ENCODE data around the gene IL18. TPM values are rescaled to one million over a fixed set of nuclear protein-coding genes. Genes with fewer than 3 reads are reported as not detected.
"Not testable (repeated sequence)": the region's sequence is repeated elsewhere in the genome, so short reads cannot be mapped to it uniquely, and the experiment has no call there.

Gene IL18
- total RNA-seq, 1 donor from 2014 or later, result not detected

- DNase-seq (ENCODE audit: low read depth), result peak; percentile 61
Measured at GRCh38 chr11:112172362-112172994, 8.6 kb upstream of the IL18 start.

GRCh38 chr11:112167145-112167544, 3.3 kb upstream of the IL18 start, which contains the start of gene TEX12:
TEX12 (plus strand) TSS chr11:112167372; CDS start chr11:112169269, 1,897 bp downstream.
- DNase-seq (ENCODE audit: low read depth), result no peak

GRCh38 chr11:112166562-112166961, 2.7 kb upstream of the IL18 start:
- DNase-seq (ENCODE audit: low read depth), result no peak

GRCh38 chr11:112165049-112165448, 1.2 kb upstream of the IL18 start:
- DNase-seq (ENCODE audit: low read depth), result no peak

- DNase-seq (ENCODE audit: low read depth), result no peak
Measured at GRCh38 chr11:112162761-112163546, 940 bp downstream of the IL18 start.

DNA sequence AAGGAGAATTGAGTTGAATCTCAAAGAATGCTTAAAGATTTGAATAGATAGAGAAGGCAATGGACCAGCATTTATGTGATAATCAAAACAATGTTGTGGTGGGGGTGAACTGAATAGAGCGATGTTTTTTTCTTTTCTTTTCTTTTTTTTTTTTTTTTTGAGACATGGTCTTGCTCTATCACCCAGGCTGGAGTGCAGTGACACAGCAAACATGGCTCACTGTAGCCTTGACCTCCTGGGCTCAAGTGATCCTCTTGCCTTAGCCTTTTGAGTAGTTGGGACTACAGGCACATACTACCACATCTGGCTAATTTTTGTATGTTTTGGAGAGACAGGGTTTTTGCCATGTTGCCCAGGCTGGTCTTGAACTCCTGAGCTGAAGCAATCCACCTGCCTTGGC, 1.7 kb downstream of the IL18 start:
- DNase-seq (ENCODE audit: low read depth), result not testable (repeated sequence)

DNA sequence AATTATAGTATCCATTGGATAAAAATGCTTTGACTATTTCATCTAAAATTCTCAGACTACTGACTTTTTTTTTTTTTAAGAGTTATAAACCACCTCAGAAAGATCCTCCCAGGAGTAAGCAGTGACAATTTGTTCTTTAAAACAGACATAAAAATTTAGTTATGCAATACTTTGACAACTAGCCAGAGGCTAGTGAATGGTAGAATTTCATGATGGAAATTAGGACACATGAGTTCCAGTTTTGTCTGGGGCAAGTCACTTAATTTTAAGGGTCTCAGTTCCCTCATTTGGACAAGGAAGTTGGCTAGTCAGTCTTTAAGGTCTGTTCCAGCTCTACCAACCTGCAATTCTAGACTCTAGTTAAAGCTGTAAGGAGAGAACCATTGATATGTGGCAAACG, 2.9 kb downstream of the IL18 start:
- DNase-seq (ENCODE audit: low read depth), result no peak

- no peak for DNase-seq (ENCODE audit: low read depth)
Measured at GRCh38 chr11:112160091-112160848, 3.6 kb downstream of the IL18 start.

- DNase-seq (ENCODE audit: low read depth), result no peak
Measured at GRCh38 chr11:112159098-112160065, 4.5 kb downstream of the IL18 start.

GRCh38 chr11:112156956-112157766, 6.7 kb downstream of the IL18 start:
- peak; percentile 89 for DNase-seq (ENCODE audit: low read depth)

- no peak for DNase-seq (ENCODE audit: low read depth)
Measured at GRCh38 chr11:112156153-112156955, 7.5 kb downstream of the IL18 start.

DNA sequence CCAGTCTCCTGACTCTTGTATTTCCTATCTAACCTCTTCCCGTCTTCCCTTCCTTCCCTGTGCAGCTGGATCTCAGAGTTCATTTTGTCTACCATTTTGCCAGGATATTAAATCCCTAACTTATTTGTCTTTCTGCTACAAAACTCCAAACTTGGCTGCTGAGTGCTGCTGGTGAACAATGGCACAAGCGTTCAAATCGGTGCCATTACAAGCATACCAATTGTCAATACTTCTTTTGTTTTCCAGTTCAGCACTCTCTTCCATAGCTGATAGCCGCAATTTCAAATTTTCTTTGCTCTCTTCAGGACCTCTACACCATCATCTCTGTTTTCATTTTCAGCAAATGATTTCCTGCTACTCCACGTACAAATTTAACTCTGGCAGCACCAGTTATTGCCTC, 13.4 kb downstream of the IL18 start:
- no peak for DNase-seq (ENCODE audit: low read depth)

- no peak for DNase-seq (ENCODE audit: low read depth)
Measured at GRCh38 chr11:112143597-112143996, 20.3 kb downstream of the IL18 start.

DNA sequence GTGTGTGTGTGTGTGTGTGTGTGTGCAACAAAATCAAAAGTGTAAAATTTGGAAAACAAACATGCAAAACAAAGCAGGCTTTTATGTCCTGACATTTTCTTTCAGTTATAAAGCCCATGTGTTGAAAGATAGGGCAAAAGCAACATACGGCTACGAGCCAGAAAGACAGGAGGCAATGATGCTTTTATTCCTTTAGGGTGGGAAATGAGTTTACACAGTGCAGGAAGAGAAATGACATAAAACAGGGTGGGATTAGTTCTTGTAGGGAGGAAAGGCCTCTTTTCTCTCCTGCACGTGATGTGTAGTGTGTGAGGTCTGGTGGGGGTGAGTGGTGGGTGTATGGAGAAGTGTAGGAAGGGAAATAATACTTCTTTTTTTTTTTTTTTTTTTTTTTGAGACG, 29.4 kb downstream of the IL18 start:
- no peak for DNase-seq (ENCODE audit: low read depth)

- DNase-seq (ENCODE audit: low read depth), result peak; percentile 67
Measured at GRCh38 chr11:112132737-112133136, 31.2 kb downstream of the IL18 start.

DNA sequence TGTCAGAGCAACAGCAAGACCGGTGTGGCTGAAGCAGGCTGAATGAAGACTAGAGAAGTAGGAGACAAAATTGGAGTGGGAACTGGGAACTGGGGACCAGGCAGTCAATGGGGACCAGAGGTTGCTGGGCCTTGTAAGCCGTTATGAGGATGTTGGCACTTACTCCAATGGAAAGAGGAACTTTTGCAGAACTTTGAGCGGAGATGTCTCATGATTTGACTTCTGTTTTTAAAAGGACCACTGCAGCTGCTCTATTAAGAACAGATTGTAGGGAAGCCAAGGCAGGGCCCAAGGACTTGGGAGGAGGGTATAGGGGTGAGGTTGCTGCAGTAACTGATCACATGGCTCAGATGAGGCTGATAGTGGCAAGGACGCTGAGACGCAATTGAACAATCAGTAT, 34.2 kb downstream of the IL18 start:
- DNase-seq (ENCODE audit: low read depth), result no peak

DNA sequence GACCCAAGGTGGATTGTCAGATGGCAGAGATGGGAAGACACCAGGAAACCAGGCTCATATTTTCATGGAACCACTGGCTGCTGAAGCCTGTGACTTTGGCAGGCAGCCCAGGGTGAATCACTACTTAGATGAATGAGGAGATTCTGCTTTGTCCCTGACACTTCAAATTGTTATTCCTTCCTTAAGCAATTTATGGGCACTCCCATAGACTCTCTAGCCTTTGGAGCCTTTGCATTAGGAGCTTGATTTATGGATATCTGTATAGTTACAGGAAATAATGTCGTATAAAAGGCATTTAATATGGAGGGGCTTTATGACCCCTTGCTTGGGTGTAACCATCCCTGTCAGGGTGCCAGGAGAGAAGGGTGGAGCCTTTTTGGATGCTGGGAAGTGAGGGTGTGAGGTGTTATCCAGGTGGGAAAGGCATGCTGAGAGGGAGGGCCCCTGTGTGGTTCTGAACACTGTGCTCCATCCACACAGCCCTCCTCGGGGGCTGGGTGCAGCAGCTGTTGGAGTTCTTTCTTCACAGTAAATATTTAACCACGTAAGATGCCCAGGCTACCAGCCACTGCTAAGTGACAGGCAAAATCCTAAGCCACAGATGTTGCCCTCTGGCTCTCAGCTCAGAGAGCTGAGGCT, 35.3 kb downstream of the IL18 start:
- peak; percentile 87 for DNase-seq (ENCODE audit: low read depth)

GRCh38 chr11:112127056-112127455, 36.8 kb downstream of the IL18 start:
- no peak for DNase-seq (ENCODE audit: low read depth)

- no peak for DNase-seq (ENCODE audit: low read depth)
Measured at GRCh38 chr11:112123129-112123528, 40.8 kb downstream of the IL18 start.
